ENCODE measurements around the gene CDH4.

Gene CDH4

DNA sequence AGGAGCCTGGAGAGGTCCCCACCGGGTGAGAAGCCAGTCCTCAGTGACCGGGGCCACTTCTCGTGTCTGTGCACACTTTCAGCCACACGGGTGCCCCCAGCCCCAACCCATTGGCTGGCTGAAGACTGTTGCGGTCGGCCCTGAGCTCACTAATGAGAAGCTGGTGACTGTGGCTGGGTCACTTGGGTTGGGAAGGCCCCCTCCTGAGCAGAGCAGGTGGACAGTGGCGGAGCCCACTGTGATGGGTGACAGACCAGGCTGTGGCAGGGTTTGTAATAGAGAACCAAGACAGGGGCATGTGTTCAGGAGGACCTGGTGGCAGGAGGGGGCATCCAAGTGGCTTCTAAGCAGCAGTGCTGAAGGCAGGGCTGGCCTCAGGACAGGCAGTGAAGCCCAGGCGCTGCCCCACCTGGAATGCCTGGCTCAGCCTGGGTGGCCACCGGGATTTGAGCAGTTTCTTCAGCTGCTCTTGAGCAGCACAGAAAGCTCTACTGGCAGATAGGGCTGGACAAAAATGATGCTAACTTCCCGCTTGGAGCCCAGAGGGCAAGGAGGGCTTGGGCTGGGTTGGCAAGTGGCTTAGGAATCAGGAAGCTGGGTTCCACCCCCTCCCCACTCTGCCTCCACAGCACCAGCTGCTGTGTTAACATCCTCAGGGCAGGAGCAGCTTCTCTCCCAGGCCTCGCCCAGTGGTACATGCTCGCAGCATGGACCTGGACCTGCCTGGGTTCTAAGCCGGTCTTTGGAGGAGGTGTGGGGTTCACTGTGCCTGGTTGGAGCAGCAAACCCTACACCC, 256.4 kb downstream of the CDH4 start:
- DNase-seq: no peak

- no peak for DNase-seq
Observed at GRCh38 chr20:61510778-61511330, 258.8 kb downstream of the CDH4 start.

GRCh38 chr20:61512475-61512874, 260.4 kb downstream of the CDH4 start:
- no peak for DNase-seq

- no peak for DNase-seq
Observed at GRCh38 chr20:61513124-61514017, 261.3 kb downstream of the CDH4 start.

DNA sequence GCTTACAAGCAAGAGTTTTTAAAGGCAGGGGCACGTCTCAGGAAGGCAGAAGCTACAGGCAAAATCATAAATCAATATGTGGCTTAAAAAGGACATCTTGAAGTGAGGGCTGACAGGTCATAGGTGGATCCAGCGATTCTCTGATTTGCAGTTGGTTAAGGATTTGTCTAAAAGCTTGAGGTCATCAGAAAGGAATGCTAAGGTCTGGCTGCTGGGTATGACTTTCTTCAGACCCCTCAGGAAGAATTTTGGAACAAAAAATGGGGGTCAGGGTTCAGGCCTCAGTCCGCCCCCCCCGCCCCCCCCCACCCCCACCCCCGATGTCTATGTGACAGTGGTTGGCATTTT, 261.9 kb downstream of the CDH4 start:
- no peak for DNase-seq

- no peak for DNase-seq
Observed at GRCh38 chr20:61514396-61514795, 262.3 kb downstream of the CDH4 start.

DNA sequence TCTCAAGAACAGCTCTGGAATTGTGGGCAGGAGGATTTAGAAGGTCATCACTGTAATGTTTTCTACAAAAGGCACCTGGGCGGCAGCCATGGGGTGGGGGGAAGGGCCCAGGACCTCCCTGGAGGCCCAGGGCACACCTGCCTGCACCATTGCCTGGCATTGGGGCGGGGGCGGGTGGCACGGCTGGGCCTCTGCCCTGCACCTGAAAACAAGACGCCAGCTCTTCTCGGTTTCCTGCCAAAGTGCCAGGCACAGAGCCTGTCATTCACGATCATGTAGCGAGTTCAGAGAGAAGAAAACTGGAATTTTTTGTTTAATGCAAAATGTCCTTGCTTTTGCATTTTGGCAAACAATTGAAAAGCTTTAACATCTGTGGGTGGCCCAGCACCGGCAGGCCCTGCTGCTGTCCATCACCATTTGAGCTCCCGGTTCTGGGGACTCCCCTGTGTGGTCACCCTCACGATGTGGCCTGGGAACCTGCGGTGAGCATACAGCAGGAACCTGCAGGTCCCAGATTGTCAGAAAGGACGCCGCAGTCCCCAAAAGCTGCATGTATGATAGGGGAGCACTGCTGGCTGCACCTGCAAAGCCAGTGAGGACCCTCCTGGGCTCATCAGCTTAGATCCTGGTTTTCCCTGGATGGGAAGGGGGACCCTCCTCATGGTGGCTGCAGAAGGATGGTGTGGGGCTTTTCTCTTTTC, 262.9 kb downstream of the CDH4 start:
- no peak for DNase-seq

GRCh38 chr20:61515922-61516321, 263.9 kb downstream of the CDH4 start:
- no peak for DNase-seq

DNA sequence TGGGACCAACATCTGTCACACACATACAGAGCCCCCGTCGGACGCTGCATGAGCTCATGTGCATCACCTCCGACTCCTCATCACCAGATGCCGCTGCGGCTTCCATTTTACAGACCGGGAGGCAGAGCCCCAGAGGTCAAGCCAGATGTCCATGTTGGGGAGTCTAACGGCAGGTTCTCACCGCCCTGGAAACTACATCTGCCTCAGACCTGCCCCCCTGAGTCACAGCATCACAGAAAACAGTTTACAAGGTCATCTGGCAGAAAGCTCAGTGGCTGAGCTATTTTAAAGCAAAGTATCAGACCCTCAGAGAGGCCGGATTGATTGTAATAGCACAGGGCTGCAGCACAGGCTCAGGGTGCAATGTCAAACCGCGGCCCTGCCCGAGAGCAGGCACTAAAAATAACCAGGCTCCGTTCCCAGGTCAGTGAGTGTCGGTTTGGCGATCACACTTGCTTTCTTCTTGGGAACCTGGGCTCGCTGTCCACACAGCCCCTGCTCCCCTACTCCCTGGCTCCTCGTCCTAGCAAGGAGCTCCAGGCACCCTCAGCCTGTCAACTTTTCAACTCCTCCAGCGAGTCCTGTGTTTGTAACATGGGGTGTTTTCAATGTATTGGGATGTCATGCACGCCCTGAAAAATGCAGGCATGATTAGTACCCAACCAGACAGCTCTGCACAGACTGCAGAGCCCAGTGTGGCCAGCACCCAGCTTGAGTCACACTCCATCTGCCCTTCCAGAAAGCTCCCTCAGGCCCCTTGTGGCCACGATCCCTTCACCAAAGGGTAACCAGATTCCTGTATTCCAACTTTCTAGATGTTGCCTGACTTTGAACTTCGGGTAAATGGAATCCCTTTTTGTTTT, 264.5 kb downstream of the CDH4 start:
- DNase-seq: no peak

DNA sequence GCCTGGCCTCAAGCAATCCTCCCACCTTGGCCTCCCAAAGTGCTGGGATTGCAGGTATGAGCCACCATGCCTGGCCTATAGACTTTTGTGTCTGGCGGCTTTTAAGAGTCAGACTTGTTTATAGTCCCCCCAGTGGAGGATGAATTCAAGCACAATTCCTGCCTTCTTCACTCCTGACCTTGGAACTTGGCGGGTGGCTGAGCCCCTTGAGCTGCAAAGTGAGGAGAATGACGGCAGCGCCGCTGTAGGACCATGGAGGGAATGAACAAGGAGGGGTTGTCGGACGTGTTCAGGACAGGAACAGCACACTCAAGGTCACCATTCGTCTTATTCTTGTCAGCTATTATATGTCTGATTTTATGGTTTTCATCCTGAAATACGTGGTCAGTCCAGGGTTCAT, 265.4 kb downstream of the CDH4 start:
- no peak for DNase-seq

DNA sequence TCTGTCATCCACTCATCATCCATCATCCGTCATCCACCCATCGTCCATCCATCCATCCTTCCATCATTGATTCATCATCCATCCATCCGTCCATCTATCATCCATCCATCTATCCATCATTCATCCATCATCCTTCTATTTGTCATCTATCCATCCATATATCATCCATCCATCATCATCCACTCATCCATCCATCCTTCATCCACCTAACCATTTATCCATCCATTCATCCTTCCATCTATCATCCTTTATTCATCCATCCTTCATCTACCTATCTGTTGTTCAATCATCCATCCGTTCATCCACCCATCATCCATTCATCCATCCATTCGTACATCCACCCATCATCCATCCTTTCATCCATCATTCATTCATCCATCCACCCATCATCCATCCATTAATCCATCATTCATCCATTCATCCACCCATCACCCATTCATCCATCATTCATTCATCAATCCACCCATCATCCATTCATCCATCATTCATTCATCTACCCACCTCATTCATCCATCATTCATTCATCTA, 266.4 kb downstream of the CDH4 start:
- no peak for DNase-seq

DNA sequence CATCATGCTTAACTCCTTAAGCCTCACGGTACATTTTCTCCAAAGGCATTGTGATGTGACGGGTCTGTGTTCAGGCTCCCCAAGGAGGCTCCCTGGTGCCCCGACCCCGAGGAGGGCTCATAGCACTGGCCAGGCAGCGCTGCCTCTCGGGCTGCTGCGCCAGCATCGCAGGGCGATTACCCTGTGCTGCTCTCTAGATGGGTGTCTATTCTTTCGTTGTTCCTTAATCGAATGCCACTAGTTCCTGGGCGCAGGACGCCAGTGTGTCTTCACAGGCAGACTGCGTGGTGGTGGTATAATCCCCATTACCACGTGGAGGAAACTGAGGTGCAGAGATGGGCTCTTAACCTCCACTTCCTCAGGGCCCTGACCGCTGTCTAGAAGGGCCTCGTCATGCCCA, 267.4 kb downstream of the CDH4 start:
- DNase-seq: no peak

- no peak for DNase-seq
Observed at GRCh38 chr20:61520076-61520892, 268.2 kb downstream of the CDH4 start.

DNA sequence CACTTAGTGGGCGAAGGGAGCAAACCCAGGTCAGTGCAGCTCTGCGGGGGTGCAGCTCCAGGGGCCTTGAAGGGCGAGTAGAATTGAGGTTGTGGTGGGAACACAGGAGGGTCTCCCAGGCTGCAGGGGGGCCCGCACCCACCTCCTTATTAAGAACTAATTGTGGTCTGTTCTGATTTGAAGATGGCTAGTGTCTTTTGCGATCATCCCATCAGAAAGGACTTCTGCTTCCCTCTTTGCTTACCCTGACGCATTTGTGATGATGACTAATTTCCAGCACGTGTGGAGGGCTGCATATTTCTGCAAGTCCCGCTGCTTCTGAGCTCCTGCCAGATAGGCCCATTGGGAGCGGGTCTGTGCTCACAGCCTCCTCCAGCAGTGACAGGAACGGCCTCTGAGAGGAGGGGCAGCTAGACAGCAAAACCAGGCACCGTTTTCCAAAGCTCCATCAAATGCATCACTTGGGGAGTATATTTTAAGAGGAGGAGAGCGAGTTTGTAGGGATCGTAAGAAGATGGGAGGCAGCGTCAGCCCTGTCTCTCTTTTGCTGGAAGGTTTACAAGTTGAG, 268.9 kb downstream of the CDH4 start:
- DNase-seq: no peak

DNA sequence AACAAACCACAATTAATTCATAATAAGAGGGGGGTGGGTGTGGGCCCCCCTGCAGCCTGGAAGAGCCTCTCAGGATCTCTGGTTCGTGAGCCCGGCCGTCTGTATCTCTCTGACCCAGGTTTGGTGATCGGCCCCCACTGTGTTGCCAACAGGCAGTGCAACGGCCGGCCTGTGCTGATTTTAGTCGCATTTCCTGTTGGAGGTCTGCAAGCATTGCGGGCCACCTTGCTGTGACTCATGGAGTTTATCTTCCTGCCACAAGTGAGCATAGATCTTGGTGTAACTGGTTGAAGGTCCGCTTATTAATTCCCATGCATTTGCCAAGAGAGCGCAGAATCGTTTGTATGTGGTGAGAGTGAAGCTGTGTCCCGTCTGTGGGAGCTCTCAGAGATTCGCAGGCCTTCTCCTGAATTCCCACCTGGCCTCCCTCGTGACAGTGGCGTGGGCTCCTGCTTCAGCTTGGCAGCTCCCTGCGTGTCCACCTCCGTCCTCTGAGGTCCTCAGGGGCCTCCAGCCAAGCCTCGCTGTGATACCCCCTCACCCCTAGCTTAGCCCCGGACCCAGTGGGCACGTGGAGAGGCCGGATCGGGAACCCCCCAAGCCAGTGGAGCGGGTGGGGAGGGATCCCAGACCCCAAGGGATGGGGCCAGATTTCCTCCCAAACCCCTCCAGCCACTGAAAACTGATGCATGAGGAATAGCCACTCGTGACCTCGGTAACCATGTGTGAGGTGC, 269.8 kb downstream of the CDH4 start:
- no peak for DNase-seq

DNA sequence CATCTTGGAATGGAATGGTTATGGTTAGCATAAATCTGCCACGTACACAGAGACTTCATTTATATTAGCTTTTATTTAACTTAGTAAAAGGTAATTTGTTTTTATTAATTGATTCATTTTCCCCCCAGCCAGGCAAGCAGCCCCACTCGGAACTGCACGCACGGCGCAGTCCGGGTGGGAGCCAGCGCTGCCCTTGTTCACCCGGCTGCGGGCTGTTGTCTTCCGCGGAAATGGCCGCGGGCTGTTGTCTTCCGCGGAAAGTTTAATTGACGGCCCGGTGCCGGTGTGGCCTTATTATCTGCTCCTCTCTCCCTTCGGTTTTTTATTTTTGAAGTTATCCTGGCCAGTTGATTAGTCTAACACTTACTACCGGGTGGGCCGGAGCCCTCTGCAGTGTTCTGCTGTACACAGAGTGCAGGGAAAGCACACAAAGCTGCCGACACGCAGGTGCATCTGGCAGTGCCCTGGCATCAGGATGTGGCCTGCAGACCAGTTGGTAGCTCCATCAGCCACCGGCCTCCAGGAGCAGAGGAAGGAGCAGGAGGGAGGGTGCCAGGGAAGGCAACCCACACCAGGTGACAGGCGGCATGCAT, 270.5 kb downstream of the CDH4 start:
- no peak for DNase-seq

DNA sequence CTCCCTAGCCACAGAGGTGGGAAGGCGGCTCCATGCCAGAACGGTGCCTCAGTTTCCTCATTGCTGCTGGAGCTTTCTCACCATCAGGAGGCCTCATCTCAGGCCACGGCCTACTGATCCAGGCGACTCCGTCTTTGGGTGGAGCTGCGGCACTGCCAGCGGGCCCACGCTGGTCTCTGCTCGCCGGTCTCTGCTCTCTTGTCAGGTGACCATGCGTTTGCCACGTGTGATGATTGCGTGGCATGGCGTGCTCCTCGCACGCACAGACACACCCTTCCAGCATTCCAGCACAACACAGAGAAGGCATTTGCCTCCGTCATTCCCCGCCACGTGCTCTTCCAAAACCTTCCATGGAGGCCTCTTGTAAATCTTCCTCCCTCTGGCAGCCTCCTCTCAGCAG, 271.1 kb downstream of the CDH4 start:
- no peak for DNase-seq

GRCh38 chr20:61524951-61525666, 273.0 kb downstream of the CDH4 start:
- no peak for DNase-seq

Data from NCI-H2107 (cell line).